NCI-H2196 treated with DMSO at 0.1 percent for 48 hours (cell line): ENCODE data around the gene CFAP68.
A peak's percentile ranks its signal among the peaks of the same experiment; 100 is the strongest.
"Not testable (repeated sequence)": the region's sequence is repeated elsewhere in the genome, so short reads cannot be mapped to it uniquely, and the experiment has no call there.

Source experiments
- DNase-seq: peaks from one replicate; lab custom pipeline; 2025; ENCODE audit not compliant: unreplicated experiment; lab: John Stamatoyannopoulos, UW

The CFAP68 gene

GRCh38 chr11:111917312-111917711, 38.0 kb downstream of the CFAP68 start:
- DNase-seq: no peak

- no peak for DNase-seq
Measured at GRCh38 chr11:111917788-111918187, 38.4 kb downstream of the CFAP68 start.

- peak; percentile 93 for DNase-seq
Measured at GRCh38 chr11:111918390-111919256, 39.3 kb downstream of the CFAP68 start, which contains the start of gene C11orf52. Gene C11orf52, plus strand, starts transcription at chr11:111918913. Its CDS starts 60 bp downstream, at chr11:111918973.

DNA sequence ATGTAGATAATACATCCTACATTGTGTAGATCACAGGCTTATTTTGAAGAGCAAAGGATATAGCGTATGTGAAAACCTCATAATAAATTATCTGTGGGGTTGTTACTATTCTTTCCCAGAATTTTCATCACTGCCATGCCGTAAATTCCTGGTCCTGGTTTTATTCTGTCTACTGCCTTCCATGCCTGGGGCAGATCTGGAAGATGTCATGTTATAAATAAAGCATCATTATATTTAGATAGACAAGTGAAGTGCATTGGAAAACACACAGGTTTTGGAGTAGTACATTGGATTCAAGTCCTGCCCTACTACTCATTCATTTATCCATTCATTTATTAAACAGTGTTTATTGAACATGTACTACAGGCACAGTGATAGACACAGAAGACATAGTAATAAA, 41.6 kb downstream of the CFAP68 start:
- no peak for DNase-seq

DNA sequence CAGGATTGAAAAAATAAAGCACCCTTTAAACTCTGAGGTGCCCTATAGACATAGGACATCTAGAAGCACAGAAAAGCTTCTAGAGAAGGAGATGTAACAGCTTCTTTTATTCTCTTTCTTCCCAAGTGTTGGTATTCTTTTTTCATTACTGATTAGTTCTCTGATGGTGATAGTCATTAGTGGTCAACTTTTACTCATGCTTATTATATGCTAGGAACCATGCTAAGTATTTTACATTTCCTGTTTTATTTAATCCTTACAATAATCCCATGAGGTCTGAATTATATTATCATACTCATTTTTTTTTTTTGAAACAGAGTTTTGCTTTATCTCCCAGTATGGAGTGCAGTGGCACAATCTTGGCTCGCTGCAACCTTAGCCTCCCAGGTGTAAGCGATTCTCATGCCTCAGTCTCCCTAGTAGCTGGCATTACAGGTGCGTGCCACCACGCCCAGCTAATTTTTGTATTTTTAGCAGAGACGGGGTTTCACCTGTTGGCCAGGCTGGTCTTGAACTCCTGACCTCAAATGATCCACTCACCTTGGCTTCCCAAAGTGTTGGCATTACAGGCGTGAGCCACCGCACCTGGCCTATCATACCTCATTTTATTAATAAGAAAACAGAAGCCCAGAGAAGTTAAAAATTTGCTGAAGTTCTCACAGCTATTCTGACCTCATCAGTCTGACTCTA, 42.3 kb downstream of the CFAP68 start:
- no peak for DNase-seq

DNA sequence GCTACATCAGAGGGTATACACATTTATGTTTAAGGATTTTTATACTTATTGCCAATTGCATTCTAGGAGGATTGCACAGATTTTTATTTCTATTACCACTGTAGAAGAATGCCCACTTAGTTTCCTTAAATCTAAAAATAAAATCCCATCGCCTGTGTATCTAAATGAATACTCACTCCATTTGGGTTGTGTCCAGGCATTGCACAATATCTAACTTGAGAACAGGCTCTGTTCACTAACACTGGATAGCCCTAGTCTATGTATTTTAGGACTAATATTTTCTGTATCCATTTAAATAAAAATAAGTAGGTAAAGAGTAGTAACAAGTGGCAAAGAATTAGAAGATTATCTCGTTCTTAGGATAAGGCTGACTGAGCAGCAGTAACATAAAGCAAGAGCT, 43.5 kb downstream of the CFAP68 start:
- DNase-seq: no peak

- DNase-seq: no peak
Measured at GRCh38 chr11:111923351-111923788, 44.0 kb downstream of the CFAP68 start.

DNA sequence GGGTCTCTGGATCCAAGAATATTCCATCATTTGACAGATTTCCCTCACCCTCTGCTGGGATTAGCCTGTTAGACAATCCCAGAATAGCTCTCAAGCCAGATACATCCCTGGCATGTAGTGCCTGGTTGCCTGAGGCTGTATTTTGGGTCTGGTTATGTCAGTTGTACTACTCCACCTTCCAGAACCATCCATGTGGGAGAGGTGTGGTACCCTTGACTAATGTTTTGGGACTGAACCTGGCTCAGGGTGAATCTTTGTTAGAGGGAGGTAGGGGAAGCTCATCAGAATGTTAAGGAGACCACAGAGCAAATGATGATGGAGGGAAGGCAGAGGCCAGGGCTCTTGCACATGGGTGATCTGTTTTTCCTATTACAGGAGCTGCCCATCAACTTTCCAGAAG, 44.6 kb downstream of the CFAP68 start:
- no peak for DNase-seq

DNA sequence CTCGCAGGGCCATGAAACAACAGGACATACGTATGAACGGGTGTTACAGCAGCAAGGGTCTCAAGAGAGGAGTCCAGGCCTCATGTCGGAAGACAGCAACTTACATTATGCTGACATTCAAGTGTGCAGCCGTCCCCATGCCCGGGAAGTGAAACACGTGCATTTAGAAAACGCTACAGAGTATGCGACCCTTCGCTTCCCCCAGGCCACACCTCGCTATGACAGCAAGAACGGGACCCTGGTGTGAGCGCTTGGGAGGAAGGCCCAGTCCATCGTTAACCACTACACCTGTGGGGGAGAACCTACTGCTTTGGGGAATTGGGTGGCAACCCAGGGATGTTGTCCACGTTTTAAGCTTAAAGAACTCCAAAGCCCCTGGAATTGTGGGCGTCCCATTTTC, 46.6 kb downstream of the CFAP68 start:
- DNase-seq: no peak

- peak; percentile 98 for DNase-seq
Measured at GRCh38 chr11:111926505-111927391, 47.4 kb downstream of the CFAP68 start.

DNA sequence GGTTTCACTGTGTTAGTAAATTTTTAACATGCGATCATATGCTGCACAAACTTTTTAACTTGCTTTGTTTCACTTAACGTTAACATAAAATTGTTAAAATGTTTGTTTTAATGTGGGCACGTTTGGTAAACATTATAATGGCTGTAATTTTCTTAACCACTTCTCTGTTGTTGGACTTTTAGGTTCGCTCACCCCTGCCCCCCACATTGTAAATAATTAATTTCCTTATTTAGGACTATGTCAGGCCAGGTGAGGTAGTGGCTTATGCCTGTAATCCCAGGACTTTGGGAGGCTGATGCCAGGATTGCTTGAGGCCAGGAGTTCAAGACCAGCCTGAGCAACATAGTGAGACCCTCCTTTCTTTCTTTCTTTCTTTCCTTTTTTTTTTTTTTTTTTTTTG, 51.1 kb downstream of the CFAP68 start:
- DNase-seq: no peak

- DNase-seq: no peak
Measured at GRCh38 chr11:111932611-111932950, 53.2 kb downstream of the CFAP68 start.

DNA sequence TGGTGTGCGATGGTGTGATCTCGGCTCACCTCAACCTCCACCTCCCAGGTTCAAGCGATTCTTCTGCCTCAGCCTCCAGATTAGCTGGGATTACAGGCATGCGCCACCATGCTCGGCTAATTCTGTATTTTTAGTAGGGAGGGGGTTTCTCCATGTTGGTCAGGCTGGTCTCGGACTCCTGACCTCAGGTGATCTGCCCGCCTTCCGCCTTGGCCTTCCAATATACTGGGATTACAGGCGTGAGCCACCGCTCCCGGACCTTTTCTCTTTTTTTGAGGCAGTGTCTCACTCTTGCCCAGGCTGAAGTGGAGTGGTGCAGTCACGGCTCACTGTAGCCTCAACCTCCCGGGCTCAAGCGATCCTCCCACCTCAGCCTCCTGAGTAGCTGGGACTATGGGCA, 53.8 kb downstream of the CFAP68 start:
- not testable (repeated sequence) for DNase-seq

DNA sequence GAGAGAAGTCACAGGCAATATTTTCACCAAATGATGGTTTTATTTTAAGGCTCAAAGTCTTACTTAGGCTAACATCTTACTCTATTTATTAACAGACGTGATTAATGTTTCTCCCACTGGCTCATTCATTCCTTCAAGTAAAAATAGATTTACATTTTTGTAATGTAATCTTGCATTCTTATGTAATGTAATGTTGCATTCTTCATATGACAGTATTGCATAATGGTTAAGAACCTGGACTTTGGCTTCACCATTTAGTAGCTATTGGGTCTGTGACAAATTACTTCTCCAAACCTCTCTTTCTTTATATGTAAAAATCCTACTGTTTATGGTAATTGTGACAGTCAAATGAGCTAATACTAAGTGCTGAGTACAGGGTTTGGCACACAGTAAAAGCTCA, 54.5 kb downstream of the CFAP68 start:
- DNase-seq: no peak

DNA sequence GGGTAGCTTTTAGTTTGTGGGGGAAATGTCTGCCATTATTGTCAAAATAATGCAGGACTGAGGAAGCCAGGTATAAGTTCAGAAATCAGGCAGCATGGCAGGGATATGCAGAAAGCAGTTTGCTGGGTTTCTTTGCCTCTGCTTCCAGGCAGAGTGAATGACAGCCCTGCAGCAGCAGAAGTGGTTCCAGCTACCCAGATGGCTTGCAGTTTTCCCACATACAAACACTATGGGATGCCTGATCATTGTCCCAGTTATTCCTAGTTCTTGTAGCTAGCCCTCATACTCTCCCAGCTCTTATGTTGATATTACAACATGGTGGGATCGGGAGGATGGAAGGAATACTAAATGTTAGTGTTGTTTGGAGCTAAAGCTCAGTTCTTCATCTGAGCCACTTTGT, 55.0 kb downstream of the CFAP68 start:
- no peak for DNase-seq
